GM12878 (cell line): ENCODE data around the gene DCLRE1C.
"Not testable (repeated sequence)": the region's sequence is repeated elsewhere in the genome, so short reads cannot be mapped to it uniquely, and the experiment has no call there.

Experiments
- GABPA ChIP-seq: IDR thresholded peaks from 2 replicates; pipeline ENCODE4 v1.6.1; 2014; ENCODE audit warnings: antibody characterized with exemption, low read depth, mild to moderate bottlenecking, inconsistent platforms
- IRF4 ChIP-seq: IDR thresholded peaks from 2 replicates; pipeline ENCODE4 v1.6.1; 2011; ENCODE audit warnings: low read depth, low read length
- SMARCA5 ChIP-seq: fragments of 450-650 bp; IDR thresholded peaks from 2 replicates; pipeline ENCODE4 v1.6.1; 2017; ENCODE audit warnings: mild to moderate bottlenecking
- TF ChIP-seq, protein P1 (sequence below), 3 experiments: IDR thresholded peaks in 2 of 3; conservative IDR thresholded peaks in 1 of 3; 2 replicates each; pipeline ENCODE4 v1.5.1; 2011; ENCODE audit warnings: low read depth in 3 of 3, low read length in 3 of 3, mild to moderate bottlenecking in 3 of 3, control low read depth in 2 of 3, moderate library complexity in 2 of 3, inconsistent platforms in 1 of 3, mixed read lengths in 1 of 3; ENCODE audit not compliant: control insufficient read depth in 2 of 3, insufficient read depth in 1 of 3; ENCODE audit errors: extremely low read depth in 1 of 3
- TF ChIP-seq, protein P2 (sequence below): IDR thresholded peaks from 2 replicates; pipeline ENCODE4 v1.6.1; 2012; ENCODE audit warnings: low read depth, low read length, improper control_type of control experiment

DNA sequence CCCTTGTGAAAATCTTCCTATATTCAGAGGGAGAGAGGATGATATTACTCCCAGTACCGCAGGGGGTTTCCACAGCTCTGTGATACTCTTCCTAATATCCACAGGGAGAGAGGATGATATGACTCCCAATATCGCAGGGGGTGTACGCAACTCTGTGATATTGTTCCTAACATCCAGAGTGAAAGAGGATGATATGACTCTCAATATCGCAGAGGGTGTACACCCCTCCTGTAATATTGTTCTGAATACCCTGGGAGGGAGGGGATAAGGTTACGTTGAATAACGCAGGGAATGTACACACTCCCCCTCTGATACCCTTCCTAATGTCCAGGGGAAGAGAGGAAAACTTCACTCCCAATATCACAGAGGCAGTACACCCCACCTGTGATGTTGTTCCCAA lies 35.7 kb upstream of the DCLRE1C start:
- TF ChIP-seq IRF4, GABPA, SMARCA5: not testable (repeated sequence)
- TF ChIP-seq, protein P1, sequence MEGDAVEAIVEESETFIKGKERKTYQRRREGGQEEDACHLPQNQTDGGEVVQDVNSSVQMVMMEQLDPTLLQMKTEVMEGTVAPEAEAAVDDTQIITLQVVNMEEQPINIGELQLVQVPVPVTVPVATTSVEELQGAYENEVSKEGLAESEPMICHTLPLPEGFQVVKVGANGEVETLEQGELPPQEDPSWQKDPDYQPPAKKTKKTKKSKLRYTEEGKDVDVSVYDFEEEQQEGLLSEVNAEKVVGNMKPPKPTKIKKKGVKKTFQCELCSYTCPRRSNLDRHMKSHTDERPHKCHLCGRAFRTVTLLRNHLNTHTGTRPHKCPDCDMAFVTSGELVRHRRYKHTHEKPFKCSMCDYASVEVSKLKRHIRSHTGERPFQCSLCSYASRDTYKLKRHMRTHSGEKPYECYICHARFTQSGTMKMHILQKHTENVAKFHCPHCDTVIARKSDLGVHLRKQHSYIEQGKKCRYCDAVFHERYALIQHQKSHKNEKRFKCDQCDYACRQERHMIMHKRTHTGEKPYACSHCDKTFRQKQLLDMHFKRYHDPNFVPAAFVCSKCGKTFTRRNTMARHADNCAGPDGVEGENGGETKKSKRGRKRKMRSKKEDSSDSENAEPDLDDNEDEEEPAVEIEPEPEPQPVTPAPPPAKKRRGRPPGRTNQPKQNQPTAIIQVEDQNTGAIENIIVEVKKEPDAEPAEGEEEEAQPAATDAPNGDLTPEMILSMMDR (IDR thresholded peaks at IDR 0.05 in 2 of 3, conservative IDR thresholded peaks at IDR 0.05 in 1 of 3; ENCODE audit: control insufficient read depth in 2 of 3, extremely low read depth in 1 of 3, insufficient read depth in 1 of 3, low read depth in 3 of 3, low read length in 3 of 3) = not testable (repeated sequence)
- TF ChIP-seq, protein P2, sequence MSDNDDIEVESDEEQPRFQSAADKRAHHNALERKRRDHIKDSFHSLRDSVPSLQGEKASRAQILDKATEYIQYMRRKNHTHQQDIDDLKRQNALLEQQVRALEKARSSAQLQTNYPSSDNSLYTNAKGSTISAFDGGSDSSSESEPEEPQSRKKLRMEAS = not testable (repeated sequence)
